ENCODE results near the gene PPP1R13L.

GRCh38 chr19:45442408-45442777, 37.5 kb upstream of the PPP1R13L start:
- TF ChIP-seq CTCF (IDR thresholded peaks at IDR 0.05; ENCODE audit: low read length): no peak
- TF ChIP-seq EZH2 (IDR thresholded peaks at IDR 0.05; ENCODE audit: borderline replicate concordance, low read length): no peak
